K562 (cell line): ENCODE results near the gene C1QTNF5. TPM values are rescaled to one million over a fixed set of nuclear protein-coding genes. Genes with fewer than 3 reads are reported as not detected.

ENCODE experiments used
- CHD7 ChIP-seq: fragments of 200-600 bp; sonication (generic); IDR thresholded peaks from one replicate; pipeline ENCODE4 v1.6.1; 2012; ENCODE audit warnings: mild to moderate bottlenecking, low read depth, low read length, inconsistent platforms
- ETS1 ChIP-seq: conservative IDR thresholded peaks from 2 replicates; pipeline ENCODE4 v1.6.1; 2011; ENCODE audit warnings: low read depth, mild to moderate bottlenecking, low read length; ENCODE audit not compliant: control insufficient read depth
- EZH2 ChIP-seq: IDR thresholded peaks from 2 replicates; pipeline ENCODE4 v1.6.1; 2012; ENCODE audit warnings: low read depth, mild to moderate bottlenecking, inconsistent platforms, low read length, borderline replicate concordance
- FOSL1 ChIP-seq: fragments of 200-800 bp; sonication (Bioruptor generic); conservative IDR thresholded peaks from 2 replicates; pipeline ENCODE4 v1.6.1; 2016; ENCODE audit warnings: missing genetic modification characterization, missing compliant biosample characterization
- KDM5B ChIP-seq: fragments of 200-600 bp; sonication (generic); IDR thresholded peaks from 2 replicates; pipeline ENCODE4 v1.6.1; 2012; ENCODE audit warnings: low read depth, mild to moderate bottlenecking, moderate library complexity, low read length, control low read depth, inconsistent platforms; ENCODE audit not compliant: insufficient replicate concordance
- KLF6 ChIP-seq: fragments of 250-450 bp; sonication (Bioruptor Pico); IDR thresholded peaks from 2 replicates; pipeline ENCODE4 v1.4.0; 2020; ENCODE audit warnings: mild to moderate bottlenecking, moderate library complexity, borderline replicate concordance
- MEF2A ChIP-seq: IDR thresholded peaks from 2 replicates; pipeline ENCODE4 v1.6.1; 2011; ENCODE audit warnings: low read depth, mild to moderate bottlenecking, low read length, moderate library complexity; ENCODE audit not compliant: control insufficient read depth
- POLR2AphosphoS2 ChIP-seq: IDR thresholded peaks from 2 replicates; pipeline ENCODE4 v1.6.1; 2012; ENCODE audit warnings: low read length, improper control_type of control experiment
- RUNX1 ChIP-seq: sonication (generic); IDR thresholded peaks from 2 replicates; pipeline ENCODE4 v1.6.1; 2016; ENCODE audit warnings: antibody characterized with exemption, low read depth
- XRCC5 ChIP-seq: fragments of 200-400 bp; formaldehyde crosslinking; IDR thresholded peaks from 2 replicates; pipeline ENCODE4 v1.6.1; 2017; ENCODE audit warnings: low read depth, mild to moderate bottlenecking, low read length
- YY1 ChIP-seq, 3 experiments: IDR thresholded peaks; 2 replicates each; pipeline ENCODE4 v1.6.1; 2011; ENCODE audit warnings: low read length in 2 of 3, mild to moderate bottlenecking in 2 of 3, moderate library complexity in 2 of 3, borderline replicate concordance in 1 of 3, control low read depth in 1 of 3, low read depth in 1 of 3; ENCODE audit not compliant: insufficient read depth in 3 of 3, insufficient replicate concordance in 2 of 3, control insufficient read depth in 1 of 3, insufficient read length in 1 of 3; ENCODE audit errors: extremely low read depth in 1 of 3
- ZBTB34 ChIP-seq: fragments of 250-450 bp; sonication (Bioruptor Pico); IDR thresholded peaks from 2 replicates; pipeline ENCODE4 v1.8.0; 2021; ENCODE audit warnings: mild to moderate bottlenecking, moderate library complexity
- polyA plus RNA-seq, 8 experiments: library from polyadenylated mRNA; depleted of rRNA in 4 of 8; stranded (reverse) in 5 of 8; unstranded in 3 of 8; fragments of >200 nt; fragmentation: Nextera tagmentation in 2 of 8; fragmentation: Illumina TruSeq in 1 of 8; extraction: Ambion mirVana in 2 of 8; extraction: Trizol in 1 of 8; gene quantifications; 2 replicates each; pipeline versions ENCODE4 v1.2.1 to v1.2.3, GENCODE V29; 2011 to 2014; ENCODE audit warnings: inconsistent platforms in 1 of 8, missing spikeins in 1 of 8
- total RNA-seq, 7 experiments: library from RNA; depleted of rRNA in 6 of 7; stranded (reverse); fragments of >200 nt in 6 of 7; fragmentation: Illumina TruSeq in 2 of 7; extraction: Trizol in 2 of 7; gene quantifications; 2 replicates each; pipeline versions ENCODE4 v1.2.1 to v1.2.3, GENCODE V29; 2011 to 2021; ENCODE audit warnings: low replicate concordance in 1 of 7

C1QTNF5 gene
- total and polyA plus RNA-seq, 9 of the 15 experiments (the other 6 are each of a cell fraction or from before 2014, with no cell fraction given): 0.07 to 0.76 (median 0.24) TPM; not detected in 1

- TF ChIP-seq CHD7 (no peak), ETS1 (no peak), MEF2A (no peak), RUNX1 (no peak), XRCC5 (peak; percentile 70; the same call in 1 of the 2 replicates), FOSL1 (tag) (0 out of 2 replicates have a peak, but pooled peaks have one; percentile 12), KDM5B (peak; percentile 17), KLF6 (CRISPR knock-in tag) (no peak), POLR2AphosphoS2 (no peak), YY1 (IDR thresholded peaks at IDR 0.05; ENCODE audit: borderline replicate concordance in 1 of 3, control insufficient read depth in 1 of 3, extremely low read depth in 1 of 3, insufficient read depth in 3 of 3, insufficient read length in 1 of 3, insufficient replicate concordance in 2 of 3, low read depth in 1 of 3, low read length in 2 of 3) (peak in 2 of 3 experiments; percentile 20 to 40), EZH2 (no peak), ZBTB34 (no peak)
Measured at GRCh38 chr11:119338318-119338890, 2.3 kb downstream of the C1QTNF5 start (continued).
